Airway epithelial cell (primary cell): ENCODE data around the gene FOXC1. TPM values are rescaled to one million over a fixed set of nuclear protein-coding genes. Genes with fewer than 3 reads are reported as not detected.

Experiments
- total RNA-seq: library from RNA; depleted of rRNA; stranded (reverse); fragments of >200 nt; gene quantifications from 2 replicates; pipeline ENCODE4 v1.2.3, GENCODE V29; 2015

Gene FOXC1
- 7.9 and 11.6 TPM in 2 replicates for total RNA-seq

DNA sequence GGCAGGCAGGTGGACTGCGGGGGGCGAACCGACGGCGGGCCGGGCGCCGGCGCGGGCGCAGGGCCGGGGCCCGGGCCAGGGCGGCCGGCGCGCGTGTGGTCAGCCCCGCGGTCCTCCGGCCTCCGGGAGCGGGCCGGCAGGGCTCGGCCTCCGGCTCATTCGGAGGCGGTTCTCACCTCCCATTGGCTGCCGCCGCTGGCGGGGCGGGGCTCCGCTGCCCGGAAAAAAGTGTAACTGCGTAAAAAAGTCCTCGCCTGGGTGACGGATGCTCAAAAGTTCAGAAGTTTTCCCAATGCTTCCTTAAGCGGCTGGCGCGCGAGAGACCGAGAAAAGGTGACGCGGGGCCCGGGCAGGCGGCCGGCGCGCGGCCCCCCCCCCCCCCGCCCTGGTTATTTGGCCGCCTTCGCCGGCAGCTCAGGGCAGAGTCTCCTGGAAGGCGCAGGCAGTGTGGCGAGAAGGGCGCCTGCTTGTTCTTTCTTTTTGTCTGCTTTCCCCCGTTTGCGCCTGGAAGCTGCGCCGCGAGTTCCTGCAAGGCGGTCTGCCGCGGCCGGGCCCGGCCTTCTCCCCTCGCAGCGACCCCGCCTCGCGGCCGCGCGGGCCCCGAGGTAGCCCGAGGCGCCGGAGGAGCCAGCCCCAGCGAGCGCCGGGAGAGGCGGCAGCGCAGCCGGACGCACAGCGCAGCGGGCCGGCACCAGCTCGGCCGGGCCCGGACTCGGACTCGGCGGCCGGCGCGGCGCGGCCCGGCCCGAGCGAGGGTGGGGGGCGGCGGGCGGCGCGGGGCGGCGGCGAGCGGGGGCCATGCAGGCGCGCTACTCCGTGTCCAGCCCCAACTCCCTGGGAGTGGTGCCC, at the start of gene FOXC1:
FOXC1 (plus strand) TSS at position 268 of the 849 bp plus-strand sequence; CDS start at position 799, 531 bp downstream.

Other genes starting within 250 kb of the FOXC1 start
- 0.23 and 0.35 TPM in 2 replicates for gene FOXF2, start 220.3 kb upstream of the FOXC1 start, total RNA-seq